HG02623 (cell line): ENCODE measurements around the gene BRD4.
"Not testable (repeated sequence)": the region's sequence is repeated elsewhere in the genome, so short reads cannot be mapped to it uniquely, and the experiment has no call there.

Experiments used
- ATAC-seq: cut with Tn5 transposase; IDR thresholded peaks from one replicate; pipeline ENCODE4 v1.9.1; 2021; ENCODE audit warnings: moderate library complexity; ENCODE audit not compliant: unreplicated experiment

The BRD4 gene

DNA sequence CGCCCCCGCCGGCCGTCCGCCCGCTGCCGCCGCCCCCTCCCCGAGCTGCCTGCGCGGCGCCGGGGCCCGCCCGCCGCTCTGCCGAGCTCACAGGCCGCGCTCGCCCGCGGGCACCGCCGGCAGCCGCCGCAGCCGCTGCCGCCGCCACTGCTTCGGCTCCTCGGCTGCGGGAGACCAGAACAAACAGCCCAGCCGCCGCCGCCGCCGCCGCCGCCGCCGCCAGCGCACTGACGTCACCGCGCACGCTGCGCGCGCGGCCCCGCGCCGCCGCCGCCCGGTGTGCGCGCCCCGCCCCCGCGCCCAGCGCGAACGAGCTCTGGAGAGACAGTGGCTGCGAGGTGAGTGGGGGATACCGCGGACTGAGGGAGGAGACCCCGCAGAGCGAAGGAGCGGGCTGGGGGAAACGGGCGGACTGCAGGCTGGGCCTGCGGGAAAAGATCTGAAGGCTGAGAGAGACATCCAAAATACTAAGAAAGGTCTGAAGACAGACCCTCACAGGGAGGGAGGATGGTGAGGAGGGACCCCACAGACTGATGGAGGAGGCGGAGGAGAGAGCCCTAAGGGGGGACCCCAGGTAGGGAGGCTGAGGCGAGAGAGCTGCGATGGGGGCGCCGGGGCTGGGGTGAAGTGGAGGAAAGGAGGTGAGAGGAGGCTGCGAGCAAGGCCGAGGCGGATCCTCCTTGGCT, at the start of gene BRD4:
Gene BRD4 (minus strand): TSS at position 229 of the 686 bp plus-strand sequence. CDS start 59,440 bp downstream, outside the sequence.
- peak; percentile 47 for ATAC-seq

- ATAC-seq, result no peak
Observed at GRCh38 chr19:15381864-15382263, 49.5 kb upstream of the BRD4 start.

DNA sequence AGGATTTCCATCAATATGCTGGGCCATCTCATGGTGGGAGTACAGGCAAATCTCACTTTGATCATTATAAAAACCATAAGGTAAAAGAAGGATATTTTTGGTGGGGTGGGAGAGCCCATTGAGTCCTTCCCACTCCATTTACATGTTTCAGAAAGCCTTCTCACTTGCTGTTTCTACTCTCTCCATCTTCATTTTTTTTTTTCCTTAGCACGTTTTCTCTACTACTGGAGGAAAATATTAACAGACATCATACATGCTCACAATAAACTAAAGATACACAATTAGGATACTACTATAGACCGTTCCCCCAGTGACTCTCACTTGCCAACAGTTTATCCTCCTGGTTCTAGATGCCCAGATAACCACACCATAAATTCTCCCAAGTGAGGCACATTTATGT, 49.1 kb upstream of the BRD4 start:
- ATAC-seq, result no peak

GRCh38 chr19:15379999-15380647, 47.8 kb upstream of the BRD4 start:
- peak; percentile 20 for ATAC-seq

DNA sequence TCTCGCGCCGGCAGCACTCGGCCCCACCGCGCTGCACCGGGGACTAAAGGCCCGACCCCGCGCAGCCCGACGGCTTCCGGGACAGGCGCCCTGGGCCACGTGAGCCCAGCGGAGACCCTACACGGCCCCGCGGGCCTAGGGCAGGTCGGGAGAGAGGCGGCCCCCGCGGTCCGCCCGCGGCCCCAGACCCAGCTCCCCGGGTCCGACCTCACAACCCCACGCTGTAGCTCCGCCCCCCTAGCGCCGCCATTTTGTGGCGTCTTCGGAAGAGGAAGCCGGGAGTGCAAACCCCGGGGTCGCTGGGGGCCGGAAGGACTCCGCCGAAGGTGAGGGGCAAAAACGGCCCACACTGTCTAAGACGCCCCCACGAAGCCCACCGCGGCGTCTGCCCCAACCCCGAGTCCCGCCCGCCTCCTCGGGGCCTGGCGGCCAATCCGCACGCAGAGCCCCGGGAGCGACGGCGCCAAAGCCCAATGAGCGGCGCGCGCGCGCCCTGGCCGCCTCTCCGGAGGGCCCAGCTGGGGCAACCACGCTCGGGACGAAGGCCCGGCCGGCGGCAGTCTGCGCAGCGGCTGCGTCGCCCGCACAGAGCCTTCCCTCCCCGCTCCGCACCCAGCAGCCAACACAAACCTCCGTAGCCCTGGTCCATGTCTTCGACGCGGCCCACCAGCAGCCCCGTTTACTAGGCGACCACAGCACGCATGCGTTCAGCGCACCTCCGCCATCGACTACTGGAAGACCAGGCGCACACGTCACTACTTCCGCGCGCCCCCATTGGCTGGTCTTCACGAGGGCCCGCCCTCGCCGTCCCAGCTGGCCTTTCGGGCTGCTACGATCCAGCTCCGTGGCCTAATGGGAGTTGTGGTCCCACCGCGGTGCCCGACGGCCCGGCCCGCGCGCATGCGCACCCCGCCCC, 47.0 kb upstream of the BRD4 start, which contains the start of gene AKAP8:
Gene AKAP8 (minus strand): TSS at position 705 of the 916 bp plus-strand sequence. CDS start 56 bp downstream, at position 649.
- peak; percentile 86 for ATAC-seq

GRCh38 chr19:15378534-15379082, 46.3 kb upstream of the BRD4 start:
- ATAC-seq, result no peak

GRCh38 chr19:15374796-15375440, 42.6 kb upstream of the BRD4 start:
- no peak for ATAC-seq

- no peak for ATAC-seq
Observed at GRCh38 chr19:15374105-15374651, 41.8 kb upstream of the BRD4 start.

- no peak for ATAC-seq
Observed at GRCh38 chr19:15373644-15374043, 41.3 kb upstream of the BRD4 start.

DNA sequence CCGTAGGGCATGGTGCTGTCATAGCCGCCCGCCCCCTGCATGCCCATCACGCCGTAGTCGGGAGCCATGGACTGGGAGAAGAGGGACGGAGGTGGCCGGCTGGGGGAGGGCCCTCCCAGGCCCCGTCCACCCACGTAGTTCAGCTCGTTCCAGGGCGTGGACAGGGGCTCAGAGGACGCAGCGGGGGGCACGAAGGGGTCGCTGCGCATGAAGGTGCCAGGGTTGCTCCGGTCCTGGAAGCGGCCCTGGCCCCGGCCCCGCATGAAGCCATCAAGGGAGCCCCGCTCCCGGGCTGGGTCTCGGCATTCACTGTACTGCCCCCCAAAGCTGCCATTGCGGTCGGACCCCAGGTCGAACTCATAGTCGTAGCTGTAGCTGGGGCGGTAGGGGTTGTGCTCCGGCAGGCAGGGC, 40.6 kb upstream of the BRD4 start:
- no peak for ATAC-seq

GRCh38 chr19:15372470-15372869, 40.1 kb upstream of the BRD4 start:
- no peak for ATAC-seq

DNA sequence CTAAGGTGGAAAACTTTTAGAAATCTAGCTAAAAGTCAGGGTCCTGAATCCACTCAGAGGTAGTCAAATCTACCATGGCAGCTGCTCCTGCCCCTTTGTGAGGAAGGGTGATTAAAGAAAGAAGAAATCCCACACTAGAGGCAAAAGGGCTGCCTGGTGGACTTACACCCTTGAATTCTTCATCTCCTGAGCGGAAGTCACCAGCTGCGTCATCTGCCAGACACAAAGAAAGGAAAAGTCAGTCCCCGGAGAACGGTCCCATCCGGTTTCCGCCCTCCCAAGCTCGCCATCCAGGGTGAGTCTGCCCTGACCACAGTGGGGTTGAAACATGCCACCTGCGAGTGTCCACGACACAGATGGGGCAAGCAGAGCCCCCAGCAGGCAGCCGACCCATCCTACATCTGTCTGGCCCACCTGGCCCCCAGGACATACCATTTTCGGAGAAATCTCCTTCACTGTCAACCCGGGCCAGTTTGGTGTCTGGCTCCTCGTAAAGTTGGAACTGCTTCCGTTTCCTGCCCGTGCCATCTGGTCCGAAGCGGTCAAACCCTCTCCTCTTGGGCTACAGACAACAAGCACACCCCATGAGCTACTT, 39.5 kb upstream of the BRD4 start:
- ATAC-seq, result no peak

GRCh38 chr19:15371119-15371518, 38.8 kb upstream of the BRD4 start:
- no peak for ATAC-seq

GRCh38 chr19:15369594-15369891, 37.2 kb upstream of the BRD4 start:
- ATAC-seq, result no peak

DNA sequence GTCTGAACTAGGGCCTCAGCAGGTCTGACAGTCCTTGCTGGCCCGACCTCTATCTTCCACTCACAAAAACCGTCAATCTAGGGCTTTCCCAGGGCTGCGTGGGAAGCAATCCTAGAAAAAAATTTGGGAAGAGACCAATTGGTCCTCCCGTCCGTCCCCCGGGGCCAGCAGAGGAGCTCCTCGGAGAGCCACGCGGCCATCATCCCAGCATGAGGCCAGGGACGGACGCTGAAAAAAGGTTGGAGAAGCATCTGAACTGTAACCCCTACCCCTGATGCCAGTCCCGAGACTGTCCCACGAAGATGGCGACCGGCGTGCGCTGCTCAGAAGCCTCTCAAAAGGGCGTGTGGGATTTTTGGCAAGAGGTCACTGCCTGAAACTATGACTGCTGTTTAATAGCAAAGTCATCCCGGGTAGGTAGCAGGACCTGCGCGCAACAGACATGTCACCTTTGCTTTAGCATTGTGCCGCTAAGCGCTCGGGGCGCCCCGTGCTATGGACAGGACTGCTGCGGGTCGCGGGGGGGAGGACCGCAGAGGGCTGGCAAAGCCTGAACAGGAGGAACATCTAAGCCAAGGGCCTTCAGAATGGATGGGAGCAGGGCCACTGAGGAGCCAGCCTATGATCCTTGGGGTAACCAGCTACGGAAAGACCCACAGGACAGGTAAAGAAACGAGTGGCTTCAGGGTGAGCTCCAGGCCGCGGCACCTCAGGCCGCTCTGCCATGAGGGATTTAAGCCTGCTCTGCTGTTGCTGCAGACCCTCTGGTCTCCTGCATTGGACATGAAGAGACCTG, 36.7 kb upstream of the BRD4 start:
- ATAC-seq, result no peak

GRCh38 chr19:15368051-15368632, 35.8 kb upstream of the BRD4 start:
- no peak for ATAC-seq

DNA sequence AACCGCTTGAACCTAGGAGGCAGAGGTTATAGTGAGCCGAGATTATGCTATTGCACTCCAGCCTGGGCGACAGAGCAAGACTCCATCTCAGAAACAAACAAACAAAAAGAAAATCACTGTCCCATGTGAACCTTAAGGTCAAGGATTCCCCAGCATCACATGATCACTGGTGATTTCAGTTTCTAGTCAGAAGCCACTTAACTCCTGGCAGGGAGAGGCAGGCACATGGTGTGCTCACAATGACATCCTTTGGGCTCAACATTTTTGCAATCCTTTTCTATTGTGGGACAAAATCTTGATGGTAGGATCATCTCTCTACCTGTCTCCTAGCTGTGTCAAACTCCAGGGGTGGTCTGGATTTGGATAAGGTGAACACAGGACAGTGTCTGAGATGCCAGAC, 35.1 kb upstream of the BRD4 start:
- ATAC-seq, result no peak

GRCh38 chr19:15365264-15365663, 32.9 kb upstream of the BRD4 start:
- ATAC-seq, result no peak

DNA sequence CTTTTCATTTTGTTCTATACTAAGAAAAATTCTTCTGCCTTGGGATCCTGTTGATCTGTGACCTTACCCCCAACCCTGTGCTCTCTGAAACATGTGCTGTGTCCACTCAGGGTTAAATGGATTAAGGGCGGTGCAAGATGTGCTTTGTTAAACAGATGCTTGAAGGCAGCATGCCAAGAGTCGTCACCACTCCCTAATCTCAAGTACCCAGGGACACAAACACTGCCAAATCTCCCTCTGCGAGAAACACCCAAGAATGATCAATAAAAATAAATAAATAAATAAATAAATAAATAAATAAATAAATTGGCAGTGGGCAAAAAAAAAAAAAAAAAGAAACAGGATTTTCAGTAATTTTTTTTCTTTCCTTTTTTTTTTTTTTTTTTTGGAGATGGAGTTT, 31.5 kb upstream of the BRD4 start:
- not testable (repeated sequence) for ATAC-seq
